ENCODE measurements around the gene RNGTT. TPM values are rescaled to one million over a fixed set of nuclear protein-coding genes. Genes with fewer than 3 reads are reported as not detected.

RNGTT gene
- total RNA-seq, 1 donor from 2014 or later: 11.4 TPM

- intact Hi-C loops (cut with DNase I): no loop called here
- H3K4me3 ChIP-seq: no peak overlapping the region
- H3K27me3 ChIP-seq (ENCODE audit: low read depth): no peaks in the 10 kb centered on the region
- no peak for ATAC-seq
- H3K4me1 ChIP-seq: peaks cover 10% of the 10 kb centered on the region
- no peak for DNase-seq
- H3K9me3 ChIP-seq: peaks cover 15% of the 10 kb centered on the region
- TF ChIP-seq CTCF (IDR thresholded peaks at IDR 0.05): no peak
- no peaks in the 10 kb centered on the region for H3K36me3 ChIP-seq
- H3K27ac ChIP-seq: no peak overlapping the region
Observed at GRCh38 chr6:88967891-88968290, 4.5 kb upstream of the RNGTT start.

- H3K9me3 ChIP-seq: peaks cover 15% of the 10 kb centered on the region
- no peak overlapping the region for H3K27ac ChIP-seq
- DNase-seq (no peak), ATAC-seq (no peak)
- H3K4me1 ChIP-seq: peaks cover 22% of the 10 kb centered on the region
- intact Hi-C loops (cut with DNase I): no loop called here
- no peaks in the 10 kb centered on the region for H3K36me3 ChIP-seq
- H3K4me3 ChIP-seq: no peak overlapping the region
- H3K27me3 ChIP-seq (ENCODE audit: low read depth): no peaks in the 10 kb centered on the region
- no peak for TF ChIP-seq CTCF (IDR thresholded peaks at IDR 0.05)
Observed at GRCh38 chr6:88965691-88966090, 2.3 kb upstream of the RNGTT start.

- peak overlapping the region; percentile 79 for H3K4me3 ChIP-seq
- H3K27ac ChIP-seq: no peak overlapping the region
- no peak for TF ChIP-seq CTCF (IDR thresholded peaks at IDR 0.05)
- H3K9me3 ChIP-seq: peaks cover 15% of the 10 kb centered on the region
- no peaks in the 10 kb centered on the region for H3K36me3 ChIP-seq
- intact Hi-C loops (cut with DNase I): no loop called here
- DNase-seq: no peak
- H3K27me3 ChIP-seq (ENCODE audit: low read depth): no peaks in the 10 kb centered on the region
- ATAC-seq: no peak
- peaks cover 22% of the 10 kb centered on the region for H3K4me1 ChIP-seq
Observed at GRCh38 chr6:88964509-88964908, 1.1 kb upstream of the RNGTT start.

GRCh38 chr6:88958842-88959241 is 4.6 kb downstream of the RNGTT start:
- Histone ChIP-seq H3K36me3 (no peaks in the 10 kb centered on the region), H3K4me3 (no peak overlapping the region), H3K9me3 (peaks cover 9% of the 10 kb centered on the region), H3K27me3 (ENCODE audit: low read depth) (no peaks in the 10 kb centered on the region), H3K27ac (no peak overlapping the region), H3K4me1 (peaks cover 13% of the 10 kb centered on the region)
- intact Hi-C loops (cut with DNase I): no loop called here
- no peak for DNase-seq
- no peak for ATAC-seq
- TF ChIP-seq CTCF (IDR thresholded peaks at IDR 0.05): no peak

GRCh38 chr6:88953550-88954386 is 9.7 kb downstream of the RNGTT start:
- Histone ChIP-seq H3K4me1 (no peaks in the 10 kb centered on the region), H3K27ac (no peak overlapping the region), H3K4me3 (no peak overlapping the region), H3K9me3 (peaks cover 15% of the 10 kb centered on the region), H3K36me3 (no peaks in the 10 kb centered on the region), H3K27me3 (ENCODE audit: low read depth) (no peaks in the 10 kb centered on the region)
- ATAC-seq: no peak
- DNase-seq: no peak
- intact Hi-C loops (cut with DNase I): no loop called here
- no peak for TF ChIP-seq CTCF (IDR thresholded peaks at IDR 0.05)
